NB4 (cell line): ENCODE results near the gene ZNF580.

Experiments used
- MYC ChIP-seq: IDR thresholded peaks from 2 replicates; pipeline ENCODE4 v1.6.1; 2011; ENCODE audit warnings: low read depth, low read length
- TF ChIP-seq, protein P1 (sequence below): IDR thresholded peaks from one replicate; pipeline ENCODE4 v1.5.1; 2012; ENCODE audit warnings: low read depth, low read length

DNA sequence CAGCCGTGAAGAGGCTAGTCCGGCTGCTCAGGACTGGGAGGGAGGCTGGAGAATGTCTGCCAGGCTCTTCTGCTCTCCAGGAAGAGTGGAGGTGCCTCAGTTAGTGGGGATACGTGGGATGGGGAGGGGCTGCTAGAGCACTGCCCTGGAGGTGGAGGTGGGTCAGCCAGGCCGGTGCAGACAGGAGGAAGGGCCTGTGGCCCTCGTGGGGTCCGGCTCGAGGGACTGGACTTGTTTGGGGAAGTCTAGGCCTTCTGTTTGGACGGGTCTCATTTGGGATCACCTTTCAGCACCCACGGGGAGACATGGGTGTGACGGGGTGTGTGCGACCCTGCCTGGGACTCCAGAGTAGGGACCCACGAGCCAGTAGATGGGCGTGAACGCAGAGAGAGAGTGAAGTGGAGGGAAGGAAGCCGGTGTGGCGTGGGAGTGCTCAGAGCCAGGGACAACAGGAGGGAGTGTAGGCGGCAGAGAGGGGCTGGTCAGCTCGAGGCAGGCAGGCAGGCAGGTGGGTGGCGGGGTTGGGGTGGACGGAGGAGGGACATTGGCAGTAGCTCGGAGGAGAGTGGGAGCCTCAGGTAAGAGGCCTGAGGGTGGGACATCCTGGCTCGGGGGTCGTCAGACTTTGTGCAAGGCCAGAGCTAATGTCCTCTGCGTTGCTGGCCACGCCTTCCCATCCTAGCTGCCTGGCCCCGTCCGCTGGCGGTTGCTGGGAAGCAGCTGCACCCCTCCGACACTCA lies 45.7 kb downstream of the ZNF580 start:
- no peak for TF ChIP-seq MYC
- TF ChIP-seq, protein P1, sequence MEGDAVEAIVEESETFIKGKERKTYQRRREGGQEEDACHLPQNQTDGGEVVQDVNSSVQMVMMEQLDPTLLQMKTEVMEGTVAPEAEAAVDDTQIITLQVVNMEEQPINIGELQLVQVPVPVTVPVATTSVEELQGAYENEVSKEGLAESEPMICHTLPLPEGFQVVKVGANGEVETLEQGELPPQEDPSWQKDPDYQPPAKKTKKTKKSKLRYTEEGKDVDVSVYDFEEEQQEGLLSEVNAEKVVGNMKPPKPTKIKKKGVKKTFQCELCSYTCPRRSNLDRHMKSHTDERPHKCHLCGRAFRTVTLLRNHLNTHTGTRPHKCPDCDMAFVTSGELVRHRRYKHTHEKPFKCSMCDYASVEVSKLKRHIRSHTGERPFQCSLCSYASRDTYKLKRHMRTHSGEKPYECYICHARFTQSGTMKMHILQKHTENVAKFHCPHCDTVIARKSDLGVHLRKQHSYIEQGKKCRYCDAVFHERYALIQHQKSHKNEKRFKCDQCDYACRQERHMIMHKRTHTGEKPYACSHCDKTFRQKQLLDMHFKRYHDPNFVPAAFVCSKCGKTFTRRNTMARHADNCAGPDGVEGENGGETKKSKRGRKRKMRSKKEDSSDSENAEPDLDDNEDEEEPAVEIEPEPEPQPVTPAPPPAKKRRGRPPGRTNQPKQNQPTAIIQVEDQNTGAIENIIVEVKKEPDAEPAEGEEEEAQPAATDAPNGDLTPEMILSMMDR, result no peak
